LHCN-M2 (cell line): ENCODE data around the gene HAVCR1. TPM values are rescaled to one million over a fixed set of nuclear protein-coding genes. Genes with fewer than 3 reads are reported as not detected.
"Not testable (repeated sequence)": the region's sequence is repeated elsewhere in the genome, so short reads cannot be mapped to it uniquely, and the experiment has no call there.

ENCODE experiments used
- DNase-seq: peaks from one replicate; pipeline ENCODE4 v3.0.0-alpha.2; 2012; ENCODE audit warnings: low read depth
- total RNA-seq: library from RNA; depleted of rRNA; stranded (reverse); fragments of >200 nt; gene quantifications from 2 replicates; pipeline ENCODE4 v1.2.3, GENCODE V29; 2014

The HAVCR1 gene
- total RNA-seq, 1 experiment from 2014 or later = not detected

DNA sequence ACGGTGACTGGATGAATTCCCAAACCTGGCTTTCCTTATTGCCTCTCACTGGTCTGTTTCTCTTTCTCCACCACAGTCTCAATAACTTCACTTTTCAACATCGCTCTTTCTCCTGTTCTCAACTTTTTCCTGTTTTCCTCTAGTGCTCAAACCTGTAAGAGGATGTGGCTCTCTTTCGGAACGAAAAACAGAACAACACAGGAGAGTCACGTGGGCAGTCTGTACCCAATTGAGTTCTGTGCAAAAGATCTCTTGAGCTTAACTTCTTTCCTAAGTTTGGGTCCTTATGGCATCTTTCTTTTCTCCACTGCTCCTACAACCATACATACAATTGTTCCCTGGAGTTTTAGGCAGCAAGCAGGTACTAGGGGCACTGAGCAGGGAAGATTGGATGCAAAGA lies 8.9 kb downstream of the HAVCR1 start:
- DNase-seq = no peak

- DNase-seq = no peak
These were observed 9.3 kb downstream of the HAVCR1 start for GRCh38 chr5:157049605-157050004.

GRCh38 chr5:157047898-157048297 lies 11.0 kb downstream of the HAVCR1 start:
- DNase-seq = no peak

GRCh38 chr5:157047016-157047415 lies 11.9 kb downstream of the HAVCR1 start:
- not testable (repeated sequence) for DNase-seq

DNA sequence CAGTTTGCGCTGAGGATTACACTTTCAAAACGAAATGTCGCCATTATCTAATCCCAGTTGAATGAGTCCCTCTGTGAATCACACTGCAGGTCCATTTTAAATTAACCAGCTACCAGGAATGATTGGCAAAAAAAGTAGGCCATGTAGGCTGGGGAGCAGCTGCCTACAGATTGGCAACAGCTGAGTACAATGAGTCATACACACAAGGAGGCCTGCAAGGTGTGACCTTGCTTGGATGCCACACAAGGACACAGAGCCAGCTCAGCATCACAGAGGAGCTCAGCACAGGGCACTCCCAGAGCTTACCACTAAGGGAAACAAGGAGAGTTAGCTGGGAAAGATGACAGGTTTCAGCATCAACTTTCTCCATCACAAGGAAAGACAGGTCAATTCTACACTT lies 12.9 kb downstream of the HAVCR1 start:
- DNase-seq = peak; percentile 33

DNA sequence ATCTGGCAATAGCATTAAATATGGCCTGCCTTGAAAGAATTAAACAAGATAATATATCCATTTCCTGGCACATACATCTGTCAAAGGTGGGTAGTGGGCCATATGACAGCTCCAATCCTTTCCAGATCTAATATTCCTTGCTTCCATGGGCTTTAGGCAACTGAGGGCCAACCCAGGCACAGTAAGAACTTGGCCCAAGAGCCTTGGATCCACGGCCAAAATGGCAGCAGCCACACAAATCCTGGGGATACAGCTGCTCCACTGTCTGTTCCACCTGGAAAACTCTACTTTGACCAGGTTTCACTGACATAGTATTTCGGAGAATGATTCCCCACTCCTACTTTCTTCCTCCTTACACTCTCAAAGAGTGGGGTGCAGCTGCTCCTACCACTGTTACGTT lies 13.3 kb downstream of the HAVCR1 start:
- DNase-seq = no peak

- DNase-seq = no peak
These were observed 20.2 kb downstream of the HAVCR1 start for GRCh38 chr5:157038568-157039187.

DNA sequence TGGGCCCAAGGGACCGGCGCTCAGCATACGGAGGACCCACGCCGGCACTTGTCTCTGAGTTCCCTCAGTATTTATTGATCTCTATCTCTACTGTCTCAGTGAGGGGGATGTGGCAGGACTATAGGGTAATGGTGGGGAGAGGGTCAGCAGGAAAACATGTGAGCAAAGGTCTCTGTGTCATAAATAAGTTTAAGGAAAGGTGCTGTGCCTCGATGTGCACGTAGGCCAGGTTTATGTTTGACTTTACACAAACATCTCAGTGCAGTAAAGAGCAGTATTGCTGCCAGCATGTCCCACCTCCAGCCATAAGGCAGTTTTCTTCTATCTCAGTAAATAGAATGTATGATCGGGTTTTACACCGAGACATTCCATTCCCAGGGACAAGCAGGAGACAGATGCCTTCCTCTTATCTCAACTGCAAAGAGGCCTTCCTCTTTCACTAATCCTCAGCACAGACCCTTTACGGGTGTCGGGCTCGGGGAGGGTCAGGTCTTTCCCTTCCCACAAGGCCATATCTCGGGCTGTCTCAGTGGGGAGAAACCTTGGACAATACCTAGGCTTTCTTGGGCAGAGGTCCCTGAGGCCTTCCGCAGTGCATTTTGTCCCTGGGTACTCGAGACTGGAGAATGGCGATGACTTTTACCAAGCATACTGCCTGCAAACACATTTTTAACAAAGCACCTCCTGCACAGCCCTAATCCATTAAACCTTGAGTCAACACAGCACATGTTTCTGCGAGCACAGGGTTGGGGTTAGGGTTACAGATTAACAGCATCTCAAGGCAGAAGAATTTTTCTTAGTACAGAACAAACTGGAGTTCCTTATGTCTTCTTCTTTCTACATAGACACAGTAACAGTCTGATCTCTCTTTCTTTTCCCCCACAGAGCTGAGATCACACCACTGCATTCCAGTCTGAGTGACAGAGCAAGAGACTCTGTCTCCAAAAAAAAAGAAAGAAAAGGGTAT lies 24.5 kb downstream of the HAVCR1 start:
- not testable (repeated sequence) for DNase-seq

DNA sequence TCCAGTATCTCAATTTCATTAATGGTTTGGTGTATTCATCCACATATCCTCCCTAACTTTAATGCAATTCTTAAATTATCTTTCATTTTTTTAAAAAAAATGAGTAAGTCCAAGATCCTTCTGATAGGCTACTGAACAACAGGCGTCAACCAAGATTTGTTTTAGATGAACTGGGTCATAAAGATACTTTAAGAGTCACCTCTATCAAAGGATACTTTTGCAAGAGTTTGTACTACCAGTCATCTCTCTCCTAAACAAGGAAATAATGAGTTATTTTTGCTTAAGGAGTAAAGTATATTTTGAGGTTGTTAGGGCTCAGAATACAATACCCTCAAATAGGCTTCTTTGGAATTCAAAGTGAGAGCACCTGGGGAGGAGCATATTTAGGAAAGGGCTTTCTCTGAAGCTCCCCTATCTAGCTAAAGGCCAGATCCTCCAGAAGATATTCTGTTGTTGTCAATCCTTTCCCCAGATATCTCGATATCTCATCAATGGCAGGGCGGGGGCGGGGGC lies 25.8 kb downstream of the HAVCR1 start:
- DNase-seq = no peak

GRCh38 chr5:157030692-157031091 lies 28.2 kb downstream of the HAVCR1 start:
- DNase-seq = no peak

DNA sequence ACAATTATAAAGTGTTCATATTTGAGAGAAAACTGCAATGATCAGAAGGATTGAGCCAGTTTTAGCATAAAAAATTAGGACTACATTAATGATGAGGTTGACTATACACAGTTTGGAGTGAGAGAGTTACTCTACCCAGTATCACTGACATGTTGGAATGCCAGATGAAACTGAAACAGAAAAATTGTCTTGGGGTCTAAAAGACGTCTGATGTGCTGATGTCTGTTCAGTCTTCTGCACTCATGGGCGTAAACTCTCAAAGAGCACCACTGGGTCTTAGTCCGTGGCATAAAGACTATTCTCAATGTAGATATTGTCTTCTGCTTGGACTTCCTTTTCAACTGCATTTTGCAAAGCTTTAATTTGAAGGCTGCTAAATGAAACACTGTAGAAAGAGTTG lies 29.5 kb downstream of the HAVCR1 start:
- DNase-seq = no peak

- DNase-seq = not testable (repeated sequence)
These were observed 31.3 kb downstream of the HAVCR1 start for GRCh38 chr5:157027663-157028062.

DNA sequence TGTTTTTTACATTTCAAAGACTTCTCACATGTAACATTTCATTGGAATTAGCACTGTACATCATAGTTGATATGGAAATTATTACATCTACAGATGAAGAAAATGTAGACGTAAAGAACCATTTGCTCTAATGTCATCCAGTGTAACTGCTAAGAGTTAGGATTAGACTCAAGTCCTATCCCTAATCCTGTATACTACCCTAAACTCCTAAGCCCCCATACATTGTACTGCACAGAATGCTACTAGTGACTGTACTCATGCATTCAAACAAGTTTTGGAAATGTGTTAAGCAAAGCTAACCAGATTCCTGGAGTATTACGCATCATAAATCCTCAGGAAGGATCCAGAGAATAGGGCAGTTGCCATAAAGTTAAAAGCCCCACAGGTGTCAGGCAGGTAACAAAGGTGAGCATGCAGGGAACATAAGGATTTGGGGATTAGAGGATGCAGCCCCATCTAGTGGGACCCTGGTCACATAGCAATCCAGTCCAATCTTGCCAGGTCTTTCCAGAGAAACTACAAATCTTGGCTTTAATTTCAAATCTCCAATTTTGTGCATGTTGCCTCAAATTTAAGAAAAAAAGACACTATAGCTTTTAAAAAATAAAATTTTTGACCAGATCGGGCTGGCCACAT lies 32.0 kb downstream of the HAVCR1 start:
- DNase-seq = no peak

DNA sequence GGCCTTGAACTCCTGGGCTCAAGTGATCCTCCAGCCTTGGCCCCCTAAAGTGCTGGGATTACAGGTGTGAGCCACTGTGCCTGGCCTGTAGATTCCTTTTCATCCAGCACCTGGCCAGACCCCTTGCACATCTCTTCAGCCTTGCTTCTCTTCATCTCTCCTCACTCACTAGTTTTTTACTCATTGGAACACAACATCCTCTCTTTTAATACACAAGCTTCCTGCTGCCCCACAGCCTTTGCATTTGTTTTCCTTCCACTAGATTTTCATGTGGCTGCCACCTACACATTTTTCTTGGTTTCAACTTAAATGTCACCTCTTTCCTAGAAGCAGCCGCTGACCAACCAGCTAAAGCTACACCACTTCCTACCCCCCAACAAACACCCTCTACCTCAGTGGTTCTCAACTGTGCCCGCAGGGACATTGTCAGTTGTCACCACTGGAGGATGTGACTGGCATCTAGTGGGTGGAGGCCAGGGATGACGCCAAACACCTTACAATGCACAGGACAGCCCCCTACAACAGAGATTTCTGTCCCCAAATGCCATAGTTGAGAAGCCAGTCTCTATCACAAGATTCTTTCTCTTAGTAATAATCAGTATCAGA lies 33.7 kb downstream of the HAVCR1 start:
- DNase-seq = no peak

- no peak for DNase-seq
These were observed 34.5 kb downstream of the HAVCR1 start for GRCh38 chr5:157024208-157024959.

DNA sequence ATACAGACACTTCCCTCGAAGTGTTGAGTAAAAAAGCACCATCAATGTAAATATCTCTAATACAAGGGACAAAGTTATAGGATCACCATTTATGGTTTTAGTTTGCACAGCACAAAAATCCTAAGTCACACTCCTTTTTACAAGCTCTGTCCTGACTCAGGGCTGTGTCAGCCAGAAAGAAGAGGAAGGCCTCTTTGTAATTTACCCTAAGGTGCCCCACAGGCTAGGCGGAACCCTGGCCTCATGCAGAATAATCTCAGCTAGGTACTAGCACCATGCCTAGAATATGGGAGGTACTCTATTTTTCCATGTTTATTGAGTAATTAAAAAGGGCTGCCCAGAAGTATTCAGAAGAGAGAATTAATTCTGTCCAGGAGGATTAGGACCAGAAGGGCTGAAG lies 36.9 kb downstream of the HAVCR1 start:
- DNase-seq = no peak

GRCh38 chr5:157020511-157021222 lies 38.2 kb downstream of the HAVCR1 start:
- DNase-seq = no peak

DNA sequence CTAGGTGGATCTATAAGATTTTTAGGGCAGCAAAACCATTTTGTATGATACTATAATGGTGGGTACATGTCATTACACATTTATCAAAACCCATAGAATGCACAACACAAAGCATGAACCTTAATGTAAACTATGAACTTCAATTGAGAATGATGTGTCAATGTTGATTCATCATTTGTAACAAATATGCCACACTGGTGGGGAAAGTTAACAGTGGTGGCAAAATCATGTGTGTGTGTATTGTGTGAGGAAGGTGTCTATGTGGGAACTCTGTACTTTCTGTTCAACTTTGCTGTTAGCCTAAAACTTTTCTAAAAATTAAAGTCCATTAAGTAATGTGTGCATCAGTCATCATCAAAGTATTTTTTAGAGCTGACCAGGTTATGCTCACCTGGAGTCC lies 38.9 kb downstream of the HAVCR1 start:
- DNase-seq = no peak

- DNase-seq = not testable (repeated sequence)
These were observed 44.8 kb downstream of the HAVCR1 start for GRCh38 chr5:157014143-157014542.

- DNase-seq = no peak
These were observed 52.7 kb downstream of the HAVCR1 start for GRCh38 chr5:157006262-157006661.
